Measurements from ENCODE around the gene KRT73. TPM values are rescaled to one million over a fixed set of nuclear protein-coding genes. Genes with fewer than 3 reads are reported as not detected.
A peak's percentile ranks its signal among the peaks of the same experiment; 100 is the strongest.

KRT73 gene
- total RNA-seq, 1 donor from 2014 or later = 0.52 TPM

DNA sequence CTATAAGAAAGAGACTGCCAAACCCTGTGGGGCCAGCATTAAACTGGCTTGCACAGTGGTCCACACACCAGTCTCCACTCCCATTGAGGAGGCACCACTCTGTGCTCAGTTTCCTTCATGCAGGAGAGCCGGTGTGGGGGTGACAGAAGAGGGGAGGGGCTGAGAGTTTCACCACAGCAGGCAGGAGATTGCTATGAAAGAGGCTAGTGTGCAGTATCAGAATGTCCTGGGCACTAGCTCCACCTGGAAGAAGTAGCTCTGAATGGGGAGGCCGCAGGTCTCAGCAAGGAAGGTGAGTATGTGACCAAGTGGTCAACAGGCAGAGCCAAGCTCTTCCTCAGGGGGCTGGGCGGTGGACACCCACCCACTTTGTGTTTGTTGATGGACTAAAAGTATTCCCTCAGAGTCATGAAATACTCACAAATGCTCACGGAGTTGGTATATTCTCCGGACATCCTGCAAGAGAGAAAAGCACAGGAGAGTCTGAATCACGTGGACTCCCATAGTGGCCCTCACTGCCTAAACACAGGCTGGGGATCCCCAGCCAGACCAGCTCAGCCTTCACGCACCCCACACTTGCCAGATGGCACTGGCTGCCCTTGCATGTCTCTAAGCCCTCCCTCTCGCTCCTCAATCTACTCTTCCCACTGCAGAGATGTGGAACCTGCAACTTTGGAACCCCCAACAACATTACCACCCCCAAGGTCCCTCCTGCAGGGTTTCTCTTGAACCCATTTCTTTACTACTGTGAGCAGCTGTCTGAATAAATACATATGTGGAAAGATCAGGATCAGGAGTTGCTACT lies 9.3 kb downstream of the KRT73 start:
- H3K27ac ChIP-seq = no peak overlapping the region
- intact Hi-C loops (cut with DNase I) = no loop called here
- H3K4me1 ChIP-seq = no peaks in the 10 kb centered on the region
- peak; percentile 40 for DNase-seq
- TF ChIP-seq, protein P1, sequence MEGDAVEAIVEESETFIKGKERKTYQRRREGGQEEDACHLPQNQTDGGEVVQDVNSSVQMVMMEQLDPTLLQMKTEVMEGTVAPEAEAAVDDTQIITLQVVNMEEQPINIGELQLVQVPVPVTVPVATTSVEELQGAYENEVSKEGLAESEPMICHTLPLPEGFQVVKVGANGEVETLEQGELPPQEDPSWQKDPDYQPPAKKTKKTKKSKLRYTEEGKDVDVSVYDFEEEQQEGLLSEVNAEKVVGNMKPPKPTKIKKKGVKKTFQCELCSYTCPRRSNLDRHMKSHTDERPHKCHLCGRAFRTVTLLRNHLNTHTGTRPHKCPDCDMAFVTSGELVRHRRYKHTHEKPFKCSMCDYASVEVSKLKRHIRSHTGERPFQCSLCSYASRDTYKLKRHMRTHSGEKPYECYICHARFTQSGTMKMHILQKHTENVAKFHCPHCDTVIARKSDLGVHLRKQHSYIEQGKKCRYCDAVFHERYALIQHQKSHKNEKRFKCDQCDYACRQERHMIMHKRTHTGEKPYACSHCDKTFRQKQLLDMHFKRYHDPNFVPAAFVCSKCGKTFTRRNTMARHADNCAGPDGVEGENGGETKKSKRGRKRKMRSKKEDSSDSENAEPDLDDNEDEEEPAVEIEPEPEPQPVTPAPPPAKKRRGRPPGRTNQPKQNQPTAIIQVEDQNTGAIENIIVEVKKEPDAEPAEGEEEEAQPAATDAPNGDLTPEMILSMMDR (IDR thresholded peaks at IDR 0.05) = no peak
- no peaks in the 10 kb centered on the region for H3K9me3 ChIP-seq
- H3K36me3 ChIP-seq = no peaks in the 10 kb centered on the region
- peaks cover 17% of the 10 kb centered on the region for H3K27me3 ChIP-seq
- ATAC-seq = no peak
- no peak overlapping the region for H3K4me3 ChIP-seq

DNA sequence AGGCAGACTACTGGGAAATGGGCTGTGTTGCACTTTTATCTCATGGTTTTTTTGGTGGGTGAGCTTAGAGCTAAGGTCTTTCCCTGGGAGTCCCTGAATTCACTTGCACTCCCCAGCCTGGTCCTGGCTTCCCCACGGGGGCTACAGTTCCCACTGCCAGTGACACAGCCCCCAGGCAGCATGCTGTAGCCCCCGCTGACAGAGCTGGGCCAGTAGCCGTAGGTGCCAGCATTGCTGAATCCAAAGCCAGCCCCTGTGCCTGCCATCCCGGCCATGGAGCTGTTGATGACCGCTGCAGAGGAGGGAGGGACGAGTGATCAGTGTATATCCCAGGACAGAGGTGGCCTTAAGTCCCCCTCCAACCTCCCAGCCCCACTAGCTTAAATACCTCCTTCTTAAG lies 10.2 kb downstream of the KRT73 start:
- H3K36me3 ChIP-seq = no peaks in the 10 kb centered on the region
- no peaks in the 10 kb centered on the region for H3K9me3 ChIP-seq
- H3K27ac ChIP-seq = no peak overlapping the region
- H3K4me3 ChIP-seq = no peak overlapping the region
- intact Hi-C loops (cut with DNase I) = no loop called here
- TF ChIP-seq, protein P1 (IDR thresholded peaks at IDR 0.05) = no peak
- H3K27me3 ChIP-seq = peaks cover 17% of the 10 kb centered on the region
- peak; percentile 55 for DNase-seq
- ATAC-seq = no peak
- H3K4me1 ChIP-seq = no peaks in the 10 kb centered on the region

- TF ChIP-seq, protein P1 (IDR thresholded peaks at IDR 0.05) = no peak
- Histone ChIP-seq H3K27ac (no peak overlapping the region), H3K27me3 (peaks cover 23% of the 10 kb centered on the region), H3K4me1 (no peaks in the 10 kb centered on the region), H3K4me3 (no peak overlapping the region), H3K36me3 (no peaks in the 10 kb centered on the region), H3K9me3 (no peaks in the 10 kb centered on the region)
- intact Hi-C loops (cut with DNase I) = no loop called here
- DNase-seq = no peak
- ATAC-seq = no peak
These were observed 11.0 kb downstream of the KRT73 start for GRCh38 chr12:52607314-52607713.

- no peak overlapping the region for H3K27ac ChIP-seq
- no peaks in the 10 kb centered on the region for H3K36me3 ChIP-seq
- H3K9me3 ChIP-seq = no peaks in the 10 kb centered on the region
- peaks cover 25% of the 10 kb centered on the region for H3K27me3 ChIP-seq
- DNase-seq (no peak), ATAC-seq (no peak)
- intact Hi-C loops (cut with DNase I) = no loop called here
- H3K4me3 ChIP-seq = no peak overlapping the region
- H3K4me1 ChIP-seq = no peaks in the 10 kb centered on the region
- TF ChIP-seq, protein P1 (IDR thresholded peaks at IDR 0.05) = no peak
These were observed 11.7 kb downstream of the KRT73 start for GRCh38 chr12:52606581-52607218.

GRCh38 chr12:52606096-52606495 lies 12.3 kb downstream of the KRT73 start:
- ATAC-seq = no peak

More at GRCh38 chr12:52606096-52606495, 12.3 kb downstream of the KRT73 start:
- Histone ChIP-seq H3K36me3 (no peaks in the 10 kb centered on the region), H3K27ac (no peak overlapping the region), H3K27me3 (peaks cover 25% of the 10 kb centered on the region), H3K4me3 (no peak overlapping the region), H3K4me1 (no peaks in the 10 kb centered on the region), H3K9me3 (no peaks in the 10 kb centered on the region)
- TF ChIP-seq, protein P1 (IDR thresholded peaks at IDR 0.05) = no peak
- intact Hi-C loops (cut with DNase I) = no loop called here
- DNase-seq = no peak

All from upper lobe of right lung (tissue), 1 donor.